Femur (tissue), 1 donor: ENCODE measurements around the gene FBLN2.

ENCODE experiments used
- DNase-seq: peaks from one replicate; pipeline ENCODE4 v3.0.0-alpha.2; 2017

FBLN2 gene

DNA sequence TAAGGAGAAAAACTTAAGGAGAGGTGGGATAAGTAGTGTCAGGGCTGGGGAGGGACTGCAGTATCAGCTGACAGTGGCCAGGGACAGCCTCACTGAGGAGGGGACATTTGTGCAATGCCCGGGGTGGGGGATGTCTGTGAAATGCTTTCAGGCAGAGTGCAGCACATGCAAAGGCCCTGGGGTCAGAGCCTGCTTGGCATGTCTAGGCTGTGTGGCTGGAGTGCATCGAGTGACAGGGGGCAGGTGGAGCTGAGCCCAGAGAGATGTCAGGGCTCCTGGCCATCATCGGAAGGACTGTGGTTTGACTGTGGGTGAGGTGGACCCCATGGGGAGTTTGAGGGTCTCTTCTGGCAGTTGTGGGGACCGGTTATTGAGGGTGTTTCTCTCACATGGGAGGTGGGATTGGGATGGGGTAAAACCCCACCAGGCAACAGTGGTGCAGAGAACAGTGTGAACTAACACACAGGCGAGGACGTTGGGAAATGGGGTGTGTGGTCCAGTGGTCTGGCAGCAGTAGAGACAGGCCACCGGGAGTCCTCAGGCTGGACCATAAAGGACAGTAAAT lies 61.2 kb downstream of the FBLN2 start:
- no peak for DNase-seq

GRCh38 chr3:13611221-13611620 lies 62.3 kb downstream of the FBLN2 start:
- no peak for DNase-seq

- DNase-seq = no peak
Measured at GRCh38 chr3:13612829-13613228, 63.9 kb downstream of the FBLN2 start.

GRCh38 chr3:13613343-13614190 lies 64.6 kb downstream of the FBLN2 start:
- DNase-seq = no peak

DNA sequence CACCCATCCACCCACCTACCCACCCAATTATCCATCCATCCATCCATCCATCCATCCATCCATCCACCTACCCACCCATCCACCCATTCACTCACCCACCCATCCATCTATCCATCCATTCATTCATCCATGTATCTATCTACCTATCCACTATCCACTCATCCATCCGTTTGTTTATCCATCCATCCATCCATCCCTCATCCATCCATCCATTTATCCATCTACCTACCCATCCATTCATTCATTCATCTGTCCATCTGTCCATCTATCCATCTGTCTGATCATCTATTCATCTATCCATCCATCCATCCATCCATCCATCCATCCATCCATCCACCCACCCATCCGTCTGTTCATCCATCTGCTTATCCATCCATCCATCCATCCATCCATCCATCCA lies 65.7 kb downstream of the FBLN2 start:
- DNase-seq = no peak

DNA sequence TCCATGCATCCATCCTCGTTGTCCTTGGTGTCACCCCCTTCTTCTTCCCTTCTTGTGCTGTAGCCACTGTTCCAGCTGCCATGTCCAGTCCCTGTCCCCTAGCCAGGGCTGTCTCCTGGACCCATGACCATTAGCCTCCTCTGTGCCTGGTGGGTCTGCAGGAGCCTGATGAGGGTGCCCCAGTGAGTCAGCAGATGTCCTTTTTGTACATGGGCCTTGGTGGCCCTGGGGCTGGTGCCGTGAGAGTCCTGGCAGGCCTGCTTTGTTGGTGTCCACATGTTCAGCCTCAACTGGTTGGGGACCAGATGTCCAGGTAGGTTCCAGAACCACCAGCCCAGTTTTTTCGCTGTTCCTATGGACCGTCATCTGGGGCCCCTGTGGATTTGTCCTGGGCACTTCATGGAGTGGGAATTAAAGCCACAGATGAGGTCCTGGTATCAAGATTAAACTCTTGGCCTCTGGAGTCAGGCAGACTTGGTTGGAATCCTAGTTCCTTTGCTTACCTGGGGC lies 66.1 kb downstream of the FBLN2 start:
- DNase-seq = no peak

DNA sequence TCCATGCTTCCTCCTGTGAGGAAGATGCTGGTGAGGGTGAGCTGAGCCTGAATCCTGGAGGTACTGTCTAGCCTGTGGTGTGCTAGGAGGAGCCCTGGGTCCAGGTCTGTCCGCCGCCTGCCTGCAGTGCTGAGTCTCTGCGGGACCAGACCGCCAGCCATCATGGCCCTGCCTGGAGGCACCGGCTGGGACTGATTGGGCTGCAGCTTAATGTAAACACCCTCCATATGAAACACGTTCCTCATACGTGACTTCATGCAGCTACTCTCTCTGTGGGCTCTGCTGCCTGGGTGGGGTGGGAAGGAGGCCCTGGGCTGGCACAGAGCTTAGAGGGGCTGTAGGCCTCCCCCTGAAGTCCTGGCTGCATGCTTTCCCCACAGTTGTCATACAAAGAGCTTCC lies 67.4 kb downstream of the FBLN2 start:
- no peak for DNase-seq

DNA sequence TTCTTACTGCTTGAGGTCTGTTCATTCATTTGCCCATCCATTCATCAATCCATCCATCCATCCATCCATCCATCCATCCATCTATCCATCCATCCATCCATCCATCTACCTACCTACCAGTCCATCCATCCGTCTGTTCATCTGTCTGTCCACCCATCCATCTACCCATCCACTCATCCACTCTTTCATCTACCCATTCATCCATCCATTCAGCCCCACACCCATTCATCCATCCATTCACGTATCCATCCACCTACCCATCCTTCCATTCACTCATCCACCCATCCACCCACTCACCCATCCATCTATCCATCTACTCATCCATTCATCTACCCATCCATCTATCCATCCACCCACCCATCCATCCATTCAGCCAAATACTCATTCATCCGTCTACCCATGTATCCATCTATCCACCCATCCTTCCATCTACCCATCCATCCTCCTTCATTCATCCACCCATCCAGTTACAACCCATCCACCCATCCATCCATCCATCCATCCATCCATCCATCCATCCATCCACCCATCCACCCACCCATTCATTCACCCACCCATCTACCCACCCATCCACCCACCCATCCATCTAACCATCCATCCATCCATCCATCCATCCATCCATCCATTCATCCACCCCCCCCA lies 68.3 kb downstream of the FBLN2 start:
- no peak for DNase-seq

DNA sequence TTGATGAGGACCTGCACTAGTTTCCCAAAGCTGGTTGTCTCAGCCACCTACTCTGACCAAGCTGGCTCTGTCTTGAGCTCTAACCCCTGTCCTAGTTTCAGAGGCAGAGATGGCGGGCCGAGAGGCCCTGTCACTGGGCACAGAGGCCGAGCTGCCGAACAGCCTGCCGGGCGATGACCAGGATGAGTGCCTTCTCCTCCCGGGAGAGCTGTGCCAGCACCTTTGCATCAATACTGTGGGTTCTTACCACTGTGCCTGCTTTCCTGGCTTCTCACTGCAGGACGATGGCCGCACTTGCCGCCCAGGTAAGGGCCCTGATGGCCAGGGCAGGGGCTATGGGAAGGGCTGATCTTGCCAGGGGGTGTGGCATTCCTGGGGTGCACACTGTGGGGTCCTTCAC lies 69.1 kb downstream of the FBLN2 start:
- no peak for DNase-seq

DNA sequence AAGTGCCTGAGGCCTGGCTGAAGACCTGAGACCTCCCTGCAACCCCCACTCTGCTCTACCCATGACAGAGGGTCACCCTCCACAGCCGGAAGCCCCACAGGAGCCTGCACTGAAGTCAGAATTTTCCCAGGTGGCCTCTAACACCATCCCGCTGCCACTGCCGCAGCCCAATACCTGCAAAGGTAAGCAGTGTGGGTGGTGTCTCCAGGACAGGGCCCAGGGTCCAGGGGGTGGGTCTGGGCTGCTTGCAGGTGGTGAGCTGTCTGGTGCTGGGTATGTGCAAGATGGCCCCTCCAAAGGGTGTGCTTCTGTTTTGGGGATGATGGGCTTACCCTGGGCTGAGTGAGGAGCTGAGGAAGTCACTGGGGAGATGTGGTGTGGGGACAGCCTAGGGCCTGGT lies 69.9 kb downstream of the FBLN2 start:
- no peak for DNase-seq

DNA sequence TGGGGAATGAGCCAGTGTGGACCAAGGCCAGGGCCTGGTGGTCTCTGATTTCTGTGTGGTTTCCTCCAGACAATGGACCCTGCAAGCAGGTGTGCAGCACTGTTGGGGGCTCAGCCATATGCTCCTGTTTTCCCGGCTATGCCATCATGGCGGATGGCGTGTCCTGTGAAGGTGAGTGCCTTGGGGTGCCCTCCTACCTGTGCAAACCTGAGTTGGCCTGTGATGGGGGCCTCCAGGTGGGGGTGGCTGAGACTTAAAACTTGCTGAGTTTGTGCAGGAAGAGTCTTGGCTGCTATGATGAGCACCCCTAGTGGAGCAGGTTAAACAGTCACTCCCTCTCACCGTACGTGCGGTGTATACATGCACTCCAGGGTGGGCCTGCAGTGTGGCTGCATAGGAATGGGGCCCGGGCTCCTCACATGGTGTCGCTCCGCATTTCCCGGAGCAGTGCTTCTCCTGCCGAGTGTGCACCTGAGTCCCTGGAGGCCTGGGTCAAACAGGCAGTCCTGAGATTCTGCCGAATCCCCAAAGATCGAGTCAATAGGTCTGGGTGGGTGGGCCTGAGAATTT lies 70.8 kb downstream of the FBLN2 start:
- DNase-seq = no peak

GRCh38 chr3:13620281-13620680 lies 71.4 kb downstream of the FBLN2 start:
- no peak for DNase-seq

DNA sequence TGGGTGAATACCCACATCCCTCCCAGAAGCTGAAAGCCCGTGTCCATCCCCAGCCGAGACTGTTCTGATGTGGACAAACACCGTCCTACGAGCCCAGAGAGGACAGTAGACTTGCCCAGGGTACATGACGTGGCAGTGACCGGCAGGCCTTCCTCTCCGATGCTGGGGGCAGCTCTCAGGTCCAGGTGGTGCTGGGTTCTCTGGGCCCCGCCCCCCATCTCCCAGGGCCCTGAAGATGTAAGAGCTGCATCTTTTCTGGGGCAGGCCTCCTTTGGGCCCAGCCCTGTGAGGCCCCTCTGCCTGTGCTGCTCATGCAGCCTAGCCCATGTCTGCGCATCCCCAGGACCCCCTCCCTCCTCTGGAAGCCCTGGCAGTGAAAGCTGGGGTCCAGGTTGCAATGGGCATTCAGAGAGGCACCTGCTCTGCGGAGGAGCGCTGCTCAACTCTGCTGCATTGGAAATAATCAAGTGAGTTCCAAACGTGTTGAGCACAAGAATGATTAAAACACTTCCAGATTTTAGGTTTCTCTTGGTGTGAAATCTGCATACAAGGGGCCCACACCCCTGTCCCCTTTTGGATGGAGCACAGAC lies 71.9 kb downstream of the FBLN2 start:
- no peak for DNase-seq

GRCh38 chr3:13621381-13622221 lies 72.7 kb downstream of the FBLN2 start:
- DNase-seq = peak; percentile 62

DNA sequence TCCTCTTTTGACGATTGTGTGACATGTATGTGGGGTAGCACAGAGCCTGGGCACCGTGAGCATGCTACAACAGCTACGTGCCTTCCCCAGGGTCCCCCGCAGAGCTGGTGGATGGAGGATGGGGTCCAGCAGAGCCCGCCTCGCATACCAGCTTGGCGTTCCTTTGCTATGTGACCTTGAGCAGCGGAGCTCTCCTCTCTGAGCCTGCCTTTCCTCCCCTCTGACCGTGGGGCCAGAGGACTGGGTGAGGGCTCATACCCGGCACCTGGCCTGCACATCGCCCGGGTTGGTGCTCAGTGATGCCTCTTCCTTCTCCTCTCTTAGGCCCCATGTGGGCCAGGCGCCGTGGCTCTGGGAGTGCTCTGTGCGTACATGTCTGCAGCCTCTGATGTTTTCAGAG lies 73.4 kb downstream of the FBLN2 start:
- DNase-seq = no peak

DNA sequence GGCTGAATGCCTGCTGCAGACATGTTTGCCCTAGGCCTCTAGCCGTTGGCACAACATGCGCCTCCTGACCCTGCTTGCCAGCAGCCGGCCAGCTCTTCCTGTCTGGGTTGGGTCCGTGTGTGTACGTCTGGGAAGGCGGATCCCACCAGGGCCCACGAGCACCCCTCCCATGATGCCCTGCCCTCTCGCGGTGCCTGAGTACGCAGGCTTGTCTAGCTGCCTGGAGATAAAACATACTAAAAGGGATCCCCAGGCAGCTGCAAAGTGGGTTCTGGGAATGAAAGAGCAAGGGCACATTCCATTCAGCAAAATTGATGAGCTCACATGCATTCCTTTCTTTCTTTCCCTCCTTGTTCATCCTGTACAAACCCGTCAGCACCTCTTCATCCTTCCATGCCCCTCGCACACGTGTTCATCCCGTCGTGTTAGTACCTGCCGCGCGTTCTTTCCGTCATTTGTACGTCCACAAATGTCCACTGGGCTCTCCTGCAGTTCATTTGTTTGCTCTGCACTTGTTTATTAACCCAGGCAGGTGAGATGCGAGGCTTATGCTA lies 74.3 kb downstream of the FBLN2 start:
- DNase-seq = no peak

DNA sequence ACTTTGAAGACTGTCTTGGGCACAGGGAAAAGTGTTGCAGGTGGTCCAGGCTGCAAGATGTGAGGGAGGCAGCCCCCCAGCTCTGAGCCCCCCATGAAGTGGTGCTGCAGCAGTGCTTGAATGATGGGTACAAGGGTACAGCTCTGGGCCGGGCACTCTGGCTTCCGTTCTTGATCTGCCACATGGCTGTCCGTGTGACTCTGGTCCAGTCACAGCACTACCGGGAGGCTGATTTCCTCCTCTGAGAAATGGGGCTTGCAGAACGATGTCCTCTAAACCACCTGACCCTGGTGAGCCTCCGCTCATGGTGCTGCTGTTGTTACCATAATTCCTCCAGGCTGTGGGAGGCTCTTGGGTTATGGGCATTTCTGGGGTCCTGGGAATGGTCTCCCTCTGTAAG lies 75.1 kb downstream of the FBLN2 start:
- no peak for DNase-seq

GRCh38 chr3:13624671-13625125 lies 75.8 kb downstream of the FBLN2 start:
- no peak for DNase-seq

- DNase-seq = no peak
Measured at GRCh38 chr3:13626396-13626795, 77.5 kb downstream of the FBLN2 start.

DNA sequence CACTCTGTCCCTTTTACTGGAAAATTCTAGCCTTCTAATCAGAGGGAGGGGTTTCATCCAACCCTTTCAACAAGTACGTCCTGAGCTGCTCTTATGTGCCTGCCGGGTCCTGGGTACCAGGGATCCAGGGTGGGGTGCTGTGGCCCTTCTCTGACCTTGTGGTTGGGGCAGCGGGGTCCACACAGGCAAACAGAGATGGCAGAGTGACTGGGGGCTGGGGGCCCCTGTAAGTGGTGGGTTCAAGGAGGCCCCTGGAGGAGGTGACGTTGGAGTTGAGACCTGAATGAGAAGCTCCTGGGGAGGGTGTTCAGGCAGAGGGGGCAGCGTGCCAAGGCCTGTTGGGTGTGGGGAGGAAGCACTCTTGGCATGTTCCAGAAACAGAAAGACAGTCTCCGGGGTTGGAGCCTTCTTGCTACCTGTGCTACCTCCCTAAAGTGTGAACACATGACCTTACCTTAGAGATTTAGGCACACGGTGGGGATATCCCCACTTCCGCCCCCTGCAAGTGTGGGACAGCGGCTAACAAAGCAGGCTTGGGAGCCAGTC lies 78.1 kb downstream of the FBLN2 start:
- DNase-seq = no peak

GRCh38 chr3:13627681-13628080 lies 78.8 kb downstream of the FBLN2 start:
- no peak for DNase-seq

GRCh38 chr3:13628432-13628831 lies 79.5 kb downstream of the FBLN2 start:
- no peak for DNase-seq
